Gastrocnemius medialis (tissue), 4 donors: ENCODE results near the gene EIF3C.
"Not testable (repeated sequence)": the region's sequence is repeated elsewhere in the genome, so short reads cannot be mapped to it uniquely, and the experiment has no call there.

Experiments used
- POLR2A ChIP-seq, 2 donors: fragments of 450-650 bp; IDR thresholded peaks; one replicate each; pipeline ENCODE4 v1.6.1; 2017; ENCODE audit warnings: antibody characterized with exemption in 2 of 2, mild to moderate bottlenecking in 2 of 2, moderate library complexity in 2 of 2
- TF ChIP-seq, protein P1 (sequence below), 5 experiments: fragments of 450-650 bp in 3 of 5; fragments of 200-600 bp in 2 of 5; sonication (generic) in 2 of 5; IDR thresholded peaks in 4 of 5; conservative IDR thresholded peaks in 1 of 5; 1 replicate in 4 of 5; 2 replicates in 1 of 5; pipeline ENCODE4 v1.5.1; 2016 to 2019; ENCODE audit warnings: antibody characterized with exemption in 5 of 5, mild to moderate bottlenecking in 3 of 5, moderate library complexity in 3 of 5

DNA sequence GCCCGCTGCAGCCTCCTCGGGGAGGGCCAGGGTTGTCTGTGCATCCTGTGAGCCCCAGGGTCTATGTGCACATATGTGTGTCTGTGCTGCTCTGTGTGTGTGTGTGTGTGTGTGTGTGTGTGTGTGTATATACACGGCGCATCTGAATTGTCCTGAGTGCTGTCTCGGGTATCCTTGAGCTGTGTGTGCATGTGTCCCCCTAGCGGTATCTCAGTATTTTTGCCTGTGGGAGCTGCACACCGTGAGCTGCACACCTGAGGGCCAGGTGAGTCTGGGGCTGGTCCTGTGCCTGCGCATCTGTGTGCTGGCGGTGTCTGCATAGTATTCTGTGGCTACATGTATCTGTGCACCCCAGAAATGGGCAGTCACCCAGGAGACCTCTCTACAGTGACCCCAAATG is 28.5 kb downstream of the EIF3C start:
- TF ChIP-seq, protein P1, sequence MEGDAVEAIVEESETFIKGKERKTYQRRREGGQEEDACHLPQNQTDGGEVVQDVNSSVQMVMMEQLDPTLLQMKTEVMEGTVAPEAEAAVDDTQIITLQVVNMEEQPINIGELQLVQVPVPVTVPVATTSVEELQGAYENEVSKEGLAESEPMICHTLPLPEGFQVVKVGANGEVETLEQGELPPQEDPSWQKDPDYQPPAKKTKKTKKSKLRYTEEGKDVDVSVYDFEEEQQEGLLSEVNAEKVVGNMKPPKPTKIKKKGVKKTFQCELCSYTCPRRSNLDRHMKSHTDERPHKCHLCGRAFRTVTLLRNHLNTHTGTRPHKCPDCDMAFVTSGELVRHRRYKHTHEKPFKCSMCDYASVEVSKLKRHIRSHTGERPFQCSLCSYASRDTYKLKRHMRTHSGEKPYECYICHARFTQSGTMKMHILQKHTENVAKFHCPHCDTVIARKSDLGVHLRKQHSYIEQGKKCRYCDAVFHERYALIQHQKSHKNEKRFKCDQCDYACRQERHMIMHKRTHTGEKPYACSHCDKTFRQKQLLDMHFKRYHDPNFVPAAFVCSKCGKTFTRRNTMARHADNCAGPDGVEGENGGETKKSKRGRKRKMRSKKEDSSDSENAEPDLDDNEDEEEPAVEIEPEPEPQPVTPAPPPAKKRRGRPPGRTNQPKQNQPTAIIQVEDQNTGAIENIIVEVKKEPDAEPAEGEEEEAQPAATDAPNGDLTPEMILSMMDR (IDR thresholded peaks at IDR 0.05 in 4 of 5, conservative IDR thresholded peaks at IDR 0.05 in 1 of 5), result not testable (repeated sequence)
- TF ChIP-seq POLR2A (IDR thresholded peaks at IDR 0.05), result not testable (repeated sequence)
